K562 (cell line): ENCODE data around the gene ZNF692. TPM values are rescaled to one million over a fixed set of nuclear protein-coding genes. Genes with fewer than 3 reads are reported as not detected.

Source experiments
- ARNT ChIP-seq, 2 experiments: fragments of 450-650 bp; IDR thresholded peaks; 2 replicates each; pipeline ENCODE4 v1.6.1; 2016; ENCODE audit warnings: mild to moderate bottlenecking in 1 of 2
- CBFB ChIP-seq: sonication (generic); formaldehyde crosslinking; IDR thresholded peaks from 2 replicates; pipeline ENCODE4 v1.4.0; 2020; ENCODE audit warnings: mild to moderate bottlenecking, missing genetic modification reagents
- DIDO1 ChIP-seq: fragments of 450-650 bp; IDR thresholded peaks from 2 replicates; pipeline ENCODE4 v1.6.1; 2016; ENCODE audit warnings: low read depth, missing biosample characterization, missing genetic modification characterization
- E2F3 ChIP-seq: fragments of 250-450 bp; sonication (Bioruptor Pico); IDR thresholded peaks from 2 replicates; pipeline ENCODE4 v1.4.0; 2020; ENCODE audit warnings: mild to moderate bottlenecking
- E2F5 ChIP-seq: sonication (generic); formaldehyde crosslinking; IDR thresholded peaks from 2 replicates; pipeline ENCODE4 v1.8.0; 2022; ENCODE audit warnings: mild to moderate bottlenecking, missing genetic modification reagents
- ERF ChIP-seq: fragments of 450-650 bp; formaldehyde crosslinking; IDR thresholded peaks from 2 replicates; pipeline ENCODE4 v1.4.0; 2020; ENCODE audit warnings: mild to moderate bottlenecking, mixed read lengths
- ETV5 ChIP-seq: sonication (generic); formaldehyde crosslinking; IDR thresholded peaks from 2 replicates; pipeline ENCODE4 v1.4.0; 2020; ENCODE audit warnings: low read depth, mild to moderate bottlenecking, missing genetic modification reagents
- FOSL1 ChIP-seq: fragments of 200-800 bp; sonication (Bioruptor generic); conservative IDR thresholded peaks from 2 replicates; pipeline ENCODE4 v1.6.1; 2016; ENCODE audit warnings: missing genetic modification characterization, missing compliant biosample characterization
- GATA2 ChIP-seq: sonication (generic); formaldehyde crosslinking; IDR thresholded peaks from 2 replicates; pipeline ENCODE4 v1.4.0; 2020; ENCODE audit warnings: mild to moderate bottlenecking, missing genetic modification reagents
- ID3 ChIP-seq, 2 experiments: fragments of 250-450 bp in 1 of 2; fragments of 450-650 bp in 1 of 2; sonication (Bioruptor Pico) in 1 of 2; IDR thresholded peaks; 2 replicates each; pipeline versions ENCODE4 v1.6.1 to v1.8.0; 2016 to 2021; ENCODE audit warnings: mild to moderate bottlenecking in 2 of 2, moderate library complexity in 2 of 2, missing compliant biosample characterization in 1 of 2, missing genetic modification characterization in 1 of 2
- MCM7 ChIP-seq, 2 experiments: fragments of 450-650 bp; IDR thresholded peaks; 2 replicates each; pipeline ENCODE4 v1.6.1; 2016 to 2018
- NCOA4 ChIP-seq: fragments of 450-650 bp; IDR thresholded peaks from 2 replicates; pipeline ENCODE4 v1.6.1; 2018; ENCODE audit warnings: mild to moderate bottlenecking; ENCODE audit not compliant: partially characterized antibody
- POLR2H ChIP-seq: IDR thresholded peaks from 2 replicates; pipeline ENCODE4 v1.6.1; 2016; ENCODE audit warnings: missing genetic modification characterization, low read depth, mild to moderate bottlenecking, control low read depth, missing compliant biosample characterization, moderate library complexity
- RCOR1 ChIP-seq, 2 experiments: IDR thresholded peaks; 2 replicates each; pipeline ENCODE4 v1.6.1; 2012; ENCODE audit warnings: low read depth in 2 of 2, low read length in 2 of 2, borderline replicate concordance in 1 of 2, improper control_type of control experiment in 1 of 2
- SRSF3 ChIP-seq: fragments of 200-400 bp; formaldehyde crosslinking; IDR thresholded peaks from 2 replicates; pipeline ENCODE4 v1.6.1; 2016; ENCODE audit warnings: mild to moderate bottlenecking, low read length, moderate library complexity; ENCODE audit not compliant: insufficient read depth
- ZNF282 ChIP-seq: sonication (generic); formaldehyde crosslinking; IDR thresholded peaks from 2 replicates; pipeline ENCODE4 v1.8.1; 2023; ENCODE audit warnings: missing genetic modification reagents
- ZNF324 ChIP-seq: fragments of 250-450 bp; sonication (Bioruptor Pico); IDR thresholded peaks from 2 replicates; pipeline ENCODE4 v1.4.0; 2020; ENCODE audit warnings: mild to moderate bottlenecking
- ZNF407 ChIP-seq: fragments of 450-650 bp; IDR thresholded peaks from 2 replicates; pipeline ENCODE4 v1.6.1; 2016; ENCODE audit warnings: low read depth
- ZNF445 ChIP-seq: fragments of 250-450 bp; sonication (Bioruptor Pico); IDR thresholded peaks from 2 replicates; pipeline ENCODE4 v1.4.0; 2020; ENCODE audit warnings: low read depth, mild to moderate bottlenecking, moderate library complexity
- ZNF561 ChIP-seq: fragments of 450-650 bp; formaldehyde crosslinking; conservative IDR thresholded peaks from 2 replicates; pipeline ENCODE4 v1.4.0; 2020; ENCODE audit warnings: mild to moderate bottlenecking, moderate library complexity
- polyA plus RNA-seq, 8 experiments: library from polyadenylated mRNA; depleted of rRNA in 4 of 8; stranded (reverse) in 5 of 8; unstranded in 3 of 8; fragments of >200 nt; fragmentation: Nextera tagmentation in 2 of 8; fragmentation: Illumina TruSeq in 1 of 8; extraction: Ambion mirVana in 2 of 8; extraction: Trizol in 1 of 8; gene quantifications; 2 replicates each; pipeline versions ENCODE4 v1.2.1 to v1.2.3, GENCODE V29; 2011 to 2014; ENCODE audit warnings: inconsistent platforms in 1 of 8, missing spikeins in 1 of 8
- total RNA-seq, 7 experiments: library from RNA; depleted of rRNA in 6 of 7; stranded (reverse); fragments of >200 nt in 6 of 7; fragmentation: Illumina TruSeq in 2 of 7; extraction: Trizol in 2 of 7; gene quantifications; 2 replicates each; pipeline versions ENCODE4 v1.2.1 to v1.2.3, GENCODE V29; 2011 to 2021; ENCODE audit warnings: low replicate concordance in 1 of 7

The ZNF692 gene
- total and polyA plus RNA-seq, 9 of the 15 experiments (the other 6 are each of a cell fraction or from before 2014, with no cell fraction given) = 8.4 to 143 (median 55.9) TPM

- TF ChIP-seq RCOR1 (IDR thresholded peaks at IDR 0.05; ENCODE audit: borderline replicate concordance in 1 of 2, low read depth in 2 of 2, low read length in 2 of 2) (peak in 1 of 2 experiments; percentile 48; a peak in 1 of 4 replicates), CBFB (CRISPR knock-in tag) (peak; percentile 82; the same call in 1 of the 2 replicates), ZNF561 (CRISPR knock-in tag) (no peak), E2F5 (CRISPR knock-in tag) (no peak; the same call in 1 of the 2 replicates), ZNF282 (no peak), FOSL1 (no peak), ARNT (IDR thresholded peaks at IDR 0.05) (no peak), DIDO1 (tag) (peak; percentile 49; the same call in 1 of the 2 replicates), GATA2 (CRISPR knock-in tag) (peak; percentile 78), POLR2H (tag) (no peak), NCOA4 (no peak), ZNF324 (CRISPR knock-in tag) (no peak), ZNF407 (no peak), ETV5 (CRISPR knock-in tag) (no peak), ZNF445 (no peak), E2F3 (0 out of 2 replicates have a peak, but pooled peaks have one; percentile 79), SRSF3 (no peak), MCM7 (IDR thresholded peaks at IDR 0.05) (0 out of 4 replicates have a peak, but pooled peaks of 1 of the 2 experiments have one; percentile 32), ERF (CRISPR knock-in tag) (no peak), ID3 (CRISPR knock-in tag; IDR thresholded peaks at IDR 0.05) (no peak), ID3 (tag; IDR thresholded peaks at IDR 0.05) (peak; percentile 67; the same call in 1 of the 2 replicates)
These were observed 14.0 kb upstream of the ZNF692 start (continued) for GRCh38 chr1:248872752-248873408.
